ENCODE results near the gene NXF2B. TPM values are rescaled to one million over a fixed set of nuclear protein-coding genes. Genes with fewer than 3 reads are reported as not detected.
A peak's percentile ranks its signal among the peaks of the same experiment; 100 is the strongest.
"Not testable (repeated sequence)": the region's sequence is repeated elsewhere in the genome, so short reads cannot be mapped to it uniquely, and the experiment has no call there.

NXF2B gene
- not detected in 2 replicates for total RNA-seq

DNA sequence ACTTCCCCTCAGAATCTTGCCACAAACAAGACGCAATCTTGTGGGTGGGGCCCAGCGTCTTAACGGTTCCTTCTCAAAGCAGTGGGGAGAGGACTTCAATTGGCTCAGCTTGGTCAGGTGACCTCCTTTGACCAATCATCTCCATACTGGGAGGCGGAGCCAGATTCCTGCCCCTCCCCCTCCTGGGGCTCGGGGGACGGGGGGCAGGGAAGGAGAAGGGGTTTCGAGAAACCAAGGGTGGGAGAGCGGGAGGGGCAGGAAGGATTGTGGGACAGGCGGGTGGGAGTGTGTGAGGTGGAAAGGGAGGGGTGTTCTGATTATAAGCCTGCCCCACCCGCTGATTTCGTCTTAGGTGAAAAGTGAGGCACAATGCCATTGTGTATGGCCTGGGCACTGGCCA lies at the start of gene NXF2B:
Gene NXF2B, minus strand, starts transcription at position 101 of the 400 bp plus-strand sequence. CDS start 59,972 bp downstream, outside the sequence.
- DNase-seq (ENCODE audit: extremely low read depth, low read depth, low spot score): not testable (repeated sequence)

DNA sequence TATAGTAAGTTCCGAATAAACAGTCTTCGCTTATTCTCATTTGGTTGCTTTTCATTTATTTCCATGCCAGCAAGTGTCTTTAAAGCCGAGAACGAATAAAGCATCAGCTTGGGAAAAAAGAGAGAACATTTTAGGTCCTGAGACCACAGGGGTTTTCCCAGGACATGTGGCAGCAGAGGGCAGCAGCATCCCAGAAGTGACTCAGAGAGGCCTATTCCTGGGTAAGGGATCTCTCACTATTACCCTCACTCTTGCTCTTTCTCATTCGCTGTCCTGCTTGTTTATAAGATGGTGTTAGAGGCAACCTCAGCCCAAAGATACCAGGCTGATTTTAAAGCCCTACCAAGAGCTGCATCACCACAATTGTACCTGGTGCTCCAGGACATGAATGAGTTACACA lies 39.0 kb upstream of the NXF2B start:
- not testable (repeated sequence) for DNase-seq (ENCODE audit: extremely low read depth, low read depth, low spot score)

DNA sequence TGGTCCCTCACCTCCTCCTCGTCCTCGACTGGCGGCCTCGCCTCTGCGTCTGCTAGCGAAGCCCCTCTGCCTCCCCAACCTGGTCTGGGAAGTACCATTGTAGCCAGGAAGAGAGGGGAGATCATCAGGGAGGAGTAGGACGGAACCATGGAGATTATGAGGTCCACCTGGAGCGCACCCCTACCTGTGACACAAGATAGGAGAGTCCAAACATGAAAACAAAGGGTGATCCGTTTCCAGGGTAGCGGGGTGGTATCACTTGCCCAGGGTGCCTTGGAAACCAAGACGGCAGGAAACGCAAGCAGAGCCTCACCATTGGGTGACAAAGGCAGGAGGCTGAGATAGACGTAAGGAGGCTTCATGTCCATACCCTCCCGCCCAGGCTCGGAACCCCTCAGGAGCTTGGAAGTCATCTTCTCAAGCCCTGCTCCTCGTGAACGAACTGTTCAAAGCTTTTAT lies 32.0 kb upstream of the NXF2B start, which contains the start of gene TCP11X2:
Gene TCP11X2, minus strand, starts transcription at position 51 of the 459 bp plus-strand sequence.
- DNase-seq (ENCODE audit: extremely low read depth, low read depth, low spot score): not testable (repeated sequence)

DNA sequence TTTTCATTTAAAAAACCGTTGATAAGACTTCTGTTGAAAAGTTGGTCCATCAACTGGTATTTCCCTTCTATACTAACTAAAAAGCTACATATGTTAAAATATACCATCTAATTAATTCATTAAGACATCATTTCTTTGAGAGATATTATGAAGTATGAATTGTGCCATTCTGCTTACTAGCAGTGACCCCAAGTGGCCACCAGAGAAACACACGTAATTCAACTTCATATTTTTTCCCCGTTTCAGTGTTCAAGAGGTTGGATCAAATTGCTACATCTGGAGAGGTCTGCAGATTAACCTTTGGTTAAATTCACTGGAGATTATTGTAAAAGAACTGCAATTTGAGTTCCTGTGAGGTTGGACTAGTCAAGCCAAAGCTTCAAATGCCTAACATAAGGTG lies 30.4 kb upstream of the NXF2B start:
- not testable (repeated sequence) for DNase-seq (ENCODE audit: extremely low read depth, low read depth, low spot score)

DNA sequence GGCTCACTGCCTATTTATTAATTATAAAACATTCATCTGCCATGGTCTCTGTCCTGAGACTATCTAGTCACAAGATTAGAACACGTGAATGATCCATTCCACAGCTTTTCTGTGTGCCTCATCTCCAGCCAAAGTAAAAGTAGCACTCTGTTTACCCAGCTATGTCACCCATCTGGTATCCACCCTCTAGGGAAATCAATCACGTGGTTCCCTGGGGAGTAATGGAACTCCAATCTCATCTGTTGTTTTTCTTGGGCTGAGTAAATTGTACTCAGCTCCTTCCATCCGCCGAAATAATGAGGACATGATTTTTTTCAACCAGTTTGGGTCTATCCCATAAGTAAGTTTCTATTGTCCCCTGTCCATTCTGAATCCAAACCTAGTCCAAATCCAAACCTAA lies 18.8 kb upstream of the NXF2B start:
- DNase-seq (ENCODE audit: extremely low read depth, low read depth, low spot score): not testable (repeated sequence)

- DNase-seq (ENCODE audit: extremely low read depth, low read depth, low spot score): not testable (repeated sequence)
Observed at GRCh38 chrX:102414493-102414892, 25.3 kb downstream of the NXF2B start.

GRCh38 chrX:102345916-102346315 lies 93.9 kb downstream of the NXF2B start:
- DNase-seq (ENCODE audit: extremely low read depth, low read depth, low spot score): peak; percentile 12

DNA sequence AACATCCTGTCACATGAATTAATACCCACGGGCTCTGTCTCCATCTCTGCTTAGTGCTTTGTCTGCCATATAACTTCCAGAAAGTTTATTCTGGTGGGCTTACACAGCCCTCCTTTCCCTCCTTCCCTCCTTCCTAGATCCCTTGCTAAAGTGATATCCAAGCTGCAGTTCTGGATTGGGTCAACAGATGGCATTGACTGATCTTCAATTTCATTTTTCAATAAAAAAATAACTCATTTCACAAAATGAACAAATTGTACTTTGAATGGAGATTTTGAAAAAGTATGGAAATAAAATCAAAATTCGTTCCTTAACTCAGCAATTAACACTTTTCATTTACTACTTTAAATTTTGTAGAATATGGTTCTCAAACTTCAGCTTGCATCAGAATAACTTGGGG lies 97.9 kb downstream of the NXF2B start:
- no peak for DNase-seq (ENCODE audit: extremely low read depth, low read depth, low spot score)

DNA sequence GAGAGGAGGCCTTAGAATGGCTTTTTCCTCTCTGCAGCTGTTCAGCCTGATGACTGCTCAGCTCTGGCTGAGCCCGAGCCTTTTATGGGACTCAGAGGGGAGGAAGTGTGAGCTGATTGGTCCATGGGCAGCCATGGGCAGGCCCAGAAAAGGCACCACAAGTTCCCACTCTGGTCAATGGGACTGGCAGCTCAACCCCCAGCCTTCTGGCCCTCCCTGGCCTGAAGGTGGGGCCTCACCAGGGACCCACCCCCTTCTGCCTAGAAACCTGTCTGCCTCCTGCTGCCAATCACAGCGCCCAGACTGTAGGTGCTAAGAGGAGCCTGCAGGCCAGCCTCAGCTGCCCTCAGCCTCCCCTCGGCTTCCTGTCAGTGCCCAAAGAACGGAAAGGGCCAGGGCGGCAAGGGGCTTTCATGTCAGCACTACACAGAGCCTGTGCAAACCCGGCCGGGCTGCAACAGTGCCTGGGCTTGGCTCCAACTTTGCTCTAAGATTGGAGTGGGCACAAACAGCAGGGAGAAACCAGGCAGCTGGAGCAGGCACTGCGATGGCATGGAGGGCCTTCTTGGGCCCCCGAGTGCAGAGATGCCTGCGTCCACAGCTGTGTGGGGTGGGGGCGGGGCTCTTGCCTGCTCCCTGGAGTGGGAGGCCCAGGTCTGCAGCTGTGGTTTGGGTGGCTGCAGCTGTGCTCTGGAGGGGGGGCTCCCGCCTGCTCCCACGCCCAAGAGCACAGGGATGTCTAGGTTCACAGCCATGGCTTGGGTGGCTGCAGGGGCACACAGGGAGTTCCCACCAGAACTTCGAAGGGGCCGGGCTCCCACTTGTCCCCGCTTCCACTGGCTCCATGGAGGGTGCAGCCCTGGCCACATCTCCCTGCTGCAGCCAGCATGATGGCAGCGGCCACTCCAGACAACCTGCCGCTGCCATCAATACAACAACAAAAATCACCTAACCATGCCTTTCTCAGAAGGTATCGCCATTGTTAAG lies 100.2 kb downstream of the NXF2B start:
- DNase-seq (ENCODE audit: extremely low read depth, low read depth, low spot score): no peak

DNA sequence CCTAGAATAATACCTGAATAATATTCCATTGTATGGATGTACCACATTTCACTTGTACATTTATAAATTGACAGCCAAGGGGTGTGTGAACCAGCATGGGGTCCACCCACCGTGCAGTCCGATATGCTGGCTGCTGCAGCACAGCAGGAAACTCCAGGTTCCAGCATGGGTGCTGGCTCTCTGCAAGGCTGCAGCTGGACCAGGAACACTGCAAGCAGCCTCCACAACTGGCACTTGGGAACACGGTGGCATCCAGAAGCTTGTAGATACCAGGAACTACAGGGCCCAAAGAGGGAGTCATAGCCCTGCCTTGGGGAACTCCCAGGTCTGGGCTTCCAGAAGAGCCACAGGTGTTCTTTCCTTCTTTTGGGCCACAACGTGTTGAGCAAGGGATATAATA lies 101.6 kb downstream of the NXF2B start:
- no peak for DNase-seq (ENCODE audit: extremely low read depth, low read depth, low spot score)

Other genes with a start within 250 kb of the NXF2B start
- not detected in 2 replicates for gene TCP11X1, start 224.7 kb downstream of the NXF2B start, total RNA-seq
- not detected in 2 replicates for gene NXF2, start 192.8 kb downstream of the NXF2B start, total RNA-seq
- gene TCP11X2, start 31.8 kb upstream of the NXF2B start, total RNA-seq: not detected in 2 replicates
- gene TMSB15A, start 76.7 kb upstream of the NXF2B start, total RNA-seq: 0.44 and 3.6 TPM in 2 replicates
- gene ARMCX5, start 159.5 kb upstream of the NXF2B start, total RNA-seq: 8.1 and 11.8 TPM in 2 replicates
- 0.58 and 1.9 TPM in 2 replicates for gene GPRASP1, start 211.5 kb upstream of the NXF2B start, total RNA-seq